HepG2 (cell line): ENCODE results near the gene PC. TPM values are rescaled to one million over a fixed set of nuclear protein-coding genes. Genes with fewer than 3 reads are reported as not detected.

Source experiments
- CREB1 ChIP-seq, 2 experiments: fragments of 450-650 bp in 1 of 2; IDR thresholded peaks; 2 replicates each; pipeline ENCODE4 v1.6.1; 2016 to 2017; ENCODE audit warnings: control low read depth in 1 of 2, mild to moderate bottlenecking in 1 of 2, missing compliant biosample characterization in 1 of 2, missing genetic modification characterization in 1 of 2
- CSRNP1 ChIP-seq: sonication (generic); formaldehyde crosslinking; IDR thresholded peaks from 2 replicates; pipeline ENCODE4 v1.8.1; 2023; ENCODE audit warnings: mild to moderate bottlenecking, missing genetic modification reagents
- IRF1 ChIP-seq: sonication (generic); formaldehyde crosslinking; IDR thresholded peaks from 2 replicates; pipeline ENCODE4 v1.4.0; 2020; ENCODE audit warnings: low read depth, mild to moderate bottlenecking, missing genetic modification reagents
- LCORL ChIP-seq, 2 experiments: fragments of 450-650 bp in 1 of 2; sonication (generic) in 1 of 2; formaldehyde crosslinking in 1 of 2; IDR thresholded peaks; 2 replicates each; pipeline versions ENCODE4 v1.5.0 to v1.6.1; 2017 to 2020; ENCODE audit warnings: antibody characterized with exemption in 1 of 2, missing genetic modification reagents in 1 of 2
- NFRKB ChIP-seq: fragments of 450-650 bp; IDR thresholded peaks from 2 replicates; pipeline ENCODE4 v1.6.1; 2017
- NR3C1 ChIP-seq: sonication (generic); formaldehyde crosslinking; IDR thresholded peaks from 2 replicates; pipeline ENCODE4 v1.4.0; 2020; ENCODE audit warnings: missing genetic modification reagents
- PHF8 ChIP-seq: sonication (generic); formaldehyde crosslinking; IDR thresholded peaks from 2 replicates; pipeline ENCODE4 v1.5.0; 2020; ENCODE audit warnings: missing genetic modification reagents
- PREB ChIP-seq: sonication (generic); formaldehyde crosslinking; IDR thresholded peaks from 2 replicates; pipeline ENCODE4 v1.4.0; 2020; ENCODE audit warnings: missing genetic modification reagents
- PTBP1 ChIP-seq: fragments of 200-400 bp; formaldehyde crosslinking; IDR thresholded peaks from 2 replicates; pipeline ENCODE4 v1.6.1; 2018; ENCODE audit warnings: low read length, low read depth; ENCODE audit not compliant: poor library complexity, severe bottlenecking
- RBM22 ChIP-seq: fragments of 200-400 bp; formaldehyde crosslinking; optimal IDR thresholded peaks from 2 replicates; pipeline ENCODE3; 2017; ENCODE audit warnings: mild to moderate bottlenecking, low read length, moderate library complexity
- SIX4 ChIP-seq: sonication (generic); formaldehyde crosslinking; IDR thresholded peaks from 2 replicates; pipeline ENCODE4 v1.4.0; 2020; ENCODE audit warnings: missing genetic modification reagents
- SMARCE1 ChIP-seq: fragments of 450-650 bp; IDR thresholded peaks from 2 replicates; pipeline ENCODE4 v1.6.1; 2017; ENCODE audit warnings: borderline replicate concordance
- STAG1 ChIP-seq: sonication (generic); formaldehyde crosslinking; IDR thresholded peaks from 2 replicates; pipeline ENCODE4 v1.4.0; 2020; ENCODE audit warnings: missing genetic modification reagents
- TERF1 ChIP-seq: sonication (generic); formaldehyde crosslinking; IDR thresholded peaks from 2 replicates; pipeline ENCODE4 v1.8.0; 2022; ENCODE audit warnings: mild to moderate bottlenecking, missing genetic modification reagents, moderate library complexity
- THAP11 ChIP-seq: IDR thresholded peaks from 2 replicates; pipeline ENCODE4 v1.6.1; 2016; ENCODE audit warnings: missing biosample characterization, missing genetic modification reagents
- ZFP36L2 ChIP-seq: sonication (generic); formaldehyde crosslinking; IDR thresholded peaks from 2 replicates; pipeline ENCODE4 v1.4.0; 2020; ENCODE audit warnings: missing genetic modification reagents
- ZNF264 ChIP-seq: sonication (generic); formaldehyde crosslinking; IDR thresholded peaks from 2 replicates; pipeline ENCODE4 v1.4.0; 2020; ENCODE audit warnings: missing genetic modification reagents
- ZNF337 ChIP-seq: sonication (generic); formaldehyde crosslinking; IDR thresholded peaks from 2 replicates; pipeline ENCODE4 v1.5.1; 2020; ENCODE audit warnings: missing genetic modification reagents, low read depth, mild to moderate bottlenecking, borderline replicate concordance
- ZNF33A ChIP-seq: sonication (generic); formaldehyde crosslinking; IDR thresholded peaks from 2 replicates; pipeline ENCODE4 v1.5.1; 2020; ENCODE audit warnings: missing genetic modification reagents, mild to moderate bottlenecking, moderate library complexity, borderline replicate concordance
- ZNF33B ChIP-seq: sonication (generic); formaldehyde crosslinking; IDR thresholded peaks from 2 replicates; pipeline ENCODE4 v1.5.1; 2020; ENCODE audit warnings: mild to moderate bottlenecking, missing genetic modification reagents
- ZNF720 ChIP-seq: sonication (generic); formaldehyde crosslinking; IDR thresholded peaks from 2 replicates; pipeline ENCODE4 v1.4.0; 2020; ENCODE audit warnings: missing genetic modification reagents
- ZNF788 ChIP-seq: sonication (generic); formaldehyde crosslinking; IDR thresholded peaks from 2 replicates; pipeline ENCODE4 v1.5.0; 2020; ENCODE audit warnings: mild to moderate bottlenecking, missing genetic modification reagents, borderline replicate concordance
- ZSCAN20 ChIP-seq: sonication (generic); formaldehyde crosslinking; IDR thresholded peaks from 2 replicates; pipeline ENCODE4 v1.4.0; 2020; ENCODE audit warnings: missing genetic modification reagents, mild to moderate bottlenecking, borderline replicate concordance
- polyA plus RNA-seq, 8 experiments: library from polyadenylated mRNA; depleted of rRNA in 3 of 8; stranded (reverse) in 7 of 8; unstranded in 1 of 8; fragments of >200 nt; fragmentation: Illumina TruSeq in 4 of 8; extraction: Trizol in 4 of 8; gene quantifications; 2 replicates each; pipeline versions ENCODE4 v1.2.1 to v1.2.3, GENCODE V29; 2011 to 2016; ENCODE audit warnings: low read depth in 4 of 8, missing spikeins in 1 of 8, mixed read lengths in 1 of 8; ENCODE audit not compliant: insufficient read depth in 1 of 8
- total RNA-seq, 5 experiments: library from RNA; depleted of rRNA; stranded (reverse); fragments of >200 nt; fragmentation: Illumina TruSeq; extraction: Trizol; gene quantifications; 2 replicates each; pipeline ENCODE4 v1.2.3, GENCODE V29; 2016; ENCODE audit warnings: low read depth in 1 of 5
- TF ChIP-seq, protein P1 (sequence below): sonication (generic); formaldehyde crosslinking; IDR thresholded peaks from 2 replicates; pipeline ENCODE4 v1.8.0; 2022; ENCODE audit warnings: mild to moderate bottlenecking, missing genetic modification reagents; ENCODE audit not compliant: insufficient replicate concordance

PC gene
- total and polyA plus RNA-seq, 2 of the 13 experiments (the other 11 are each of a cell fraction or from before 2014, with no cell fraction given), result 29.0 to 39.0 TPM

DNA sequence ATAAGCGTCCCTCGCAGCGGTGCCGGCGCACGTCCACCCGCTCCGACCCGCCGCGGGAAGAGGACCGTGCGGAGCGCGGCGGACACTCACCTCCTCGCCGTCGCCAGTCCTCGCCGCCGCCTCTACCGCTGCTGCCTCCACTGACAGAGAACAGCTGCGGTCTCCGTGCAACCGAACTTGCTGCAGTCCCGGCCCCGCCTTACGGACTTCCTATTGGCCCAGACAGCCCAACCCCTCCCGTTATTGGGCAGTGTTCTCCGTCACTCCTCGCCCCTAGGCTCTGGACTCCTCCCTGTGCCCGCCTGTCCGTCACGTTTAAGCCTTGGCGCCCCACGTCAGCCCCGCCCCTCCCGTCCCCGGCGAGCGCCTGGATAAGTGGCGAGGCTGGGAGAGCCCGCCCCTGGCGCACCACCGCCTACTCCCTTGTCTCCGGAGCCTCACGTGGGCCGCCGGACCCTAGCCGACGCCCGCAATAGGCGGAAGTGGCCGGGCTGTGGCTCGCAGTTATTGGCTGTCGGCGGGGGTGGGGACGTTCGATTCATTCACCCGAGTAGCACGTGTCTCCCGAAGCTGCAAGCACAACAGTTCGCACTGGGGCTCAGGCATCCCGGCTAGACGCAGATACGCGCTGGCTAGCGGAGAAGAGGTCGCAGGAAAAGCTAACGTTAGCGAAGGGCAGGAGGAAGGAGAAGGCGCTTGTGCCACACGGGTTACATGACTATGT is at the start of gene PC (continued):
- peak; percentile 88 for TF ChIP-seq PTBP1
- TF ChIP-seq NR3C1 (CRISPR knock-in tag), result no peak
- no peak for TF ChIP-seq ZNF264
- TF ChIP-seq NFRKB, result no peak
- no peak for TF ChIP-seq ZNF720 (CRISPR knock-in tag)
- 0 out of 2 replicates have a peak, but pooled peaks have one; percentile 52 for TF ChIP-seq ZFP36L2 (CRISPR knock-in tag)
- TF ChIP-seq ZSCAN20 (CRISPR knock-in tag), result 0 out of 2 replicates have a peak, but pooled peaks have one; percentile 50
- no peak for TF ChIP-seq TERF1 (CRISPR knock-in tag)
- TF ChIP-seq, protein P1, sequence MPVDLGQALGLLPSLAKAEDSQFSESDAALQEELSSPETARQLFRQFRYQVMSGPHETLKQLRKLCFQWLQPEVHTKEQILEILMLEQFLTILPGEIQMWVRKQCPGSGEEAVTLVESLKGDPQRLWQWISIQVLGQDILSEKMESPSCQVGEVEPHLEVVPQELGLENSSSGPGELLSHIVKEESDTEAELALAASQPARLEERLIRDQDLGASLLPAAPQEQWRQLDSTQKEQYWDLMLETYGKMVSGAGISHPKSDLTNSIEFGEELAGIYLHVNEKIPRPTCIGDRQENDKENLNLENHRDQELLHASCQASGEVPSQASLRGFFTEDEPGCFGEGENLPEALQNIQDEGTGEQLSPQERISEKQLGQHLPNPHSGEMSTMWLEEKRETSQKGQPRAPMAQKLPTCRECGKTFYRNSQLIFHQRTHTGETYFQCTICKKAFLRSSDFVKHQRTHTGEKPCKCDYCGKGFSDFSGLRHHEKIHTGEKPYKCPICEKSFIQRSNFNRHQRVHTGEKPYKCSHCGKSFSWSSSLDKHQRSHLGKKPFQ (CRISPR knock-in tag), result peak; percentile 88
- TF ChIP-seq ZNF33B, result peak; percentile 88; the same call in 1 of the 2 replicates
- peak; percentile 99 for TF ChIP-seq CSRNP1 (CRISPR knock-in tag)
- no peak for TF ChIP-seq ZNF337 (CRISPR knock-in tag)
- TF ChIP-seq ZNF788 (CRISPR knock-in tag), result peak; percentile 81; the same call in 1 of the 2 replicates
- TF ChIP-seq ZNF33A, result no peak
- 0 out of 2 replicates have a peak, but pooled peaks have one; percentile 9 for TF ChIP-seq STAG1 (CRISPR knock-in tag)
- no peak for TF ChIP-seq IRF1 (CRISPR knock-in tag)
- peak; percentile 89 for TF ChIP-seq CREB1 (IDR thresholded peaks at IDR 0.05)
- TF ChIP-seq CREB1 (CRISPR knock-in tag; IDR thresholded peaks at IDR 0.05), result peak; percentile 82
- TF ChIP-seq SMARCE1, result no peak
- no peak for TF ChIP-seq PREB (CRISPR knock-in tag)
- TF ChIP-seq PHF8 (CRISPR knock-in tag), result peak; percentile 80
- TF ChIP-seq LCORL (IDR thresholded peaks at IDR 0.05), result no peak
- peak; percentile 44 for TF ChIP-seq LCORL (CRISPR knock-in tag; IDR thresholded peaks at IDR 0.05)
- no peak for TF ChIP-seq RBM22
- peak; percentile 81 for TF ChIP-seq THAP11 (CRISPR knock-in tag)
- peak; percentile 32; the same call in 1 of the 2 replicates for TF ChIP-seq SIX4 (CRISPR knock-in tag)
